Upper lobe of left lung (tissue), 4 donors: Measurements from ENCODE around the gene SEPHS2.

Experiments
- CTCF ChIP-seq, 6 experiments: fragments of 450-650 bp in 4 of 6; fragments of 200-600 bp in 2 of 6; sonication (generic) in 2 of 6; IDR thresholded peaks; one replicate each; pipeline ENCODE4 v1.5.1; 2016 to 2019; ENCODE audit warnings: antibody characterized with exemption in 6 of 6
- EP300 ChIP-seq, 4 donors: sonication (generic); formaldehyde crosslinking; IDR thresholded peaks; one replicate each; pipeline ENCODE4 v1.5.1; 2017; ENCODE audit warnings: antibody characterized with exemption in 4 of 4, control low read depth in 2 of 4
- POLR2A ChIP-seq, 4 donors: fragments of 450-650 bp; IDR thresholded peaks; one replicate each; pipeline ENCODE4 v1.5.1; 2016 to 2017; ENCODE audit warnings: antibody characterized with exemption in 4 of 4, mild to moderate bottlenecking in 2 of 4
- POLR2AphosphoS5 ChIP-seq, 2 donors: sonication (generic); formaldehyde crosslinking; IDR thresholded peaks; one replicate each; pipeline ENCODE4 v1.5.1; 2017; ENCODE audit warnings: antibody characterized with exemption in 2 of 2

GRCh38 chr16:30409125-30410060, 36.3 kb downstream of the SEPHS2 start:
- TF ChIP-seq CTCF (IDR thresholded peaks at IDR 0.05): peak; percentile 86 to 96 (median 91)
- TF ChIP-seq POLR2A (IDR thresholded peaks at IDR 0.05): no peak
- TF ChIP-seq EP300 (IDR thresholded peaks at IDR 0.05): no peak
- TF ChIP-seq POLR2AphosphoS5 (IDR thresholded peaks at IDR 0.05): no peak
